Activated CD8-positive, alpha-beta T cell treated with anti-CD3 and anti-CD28 coated beads for 36 hours (primary cell): Measurements from ENCODE around the gene TMEM53. TPM values are rescaled to one million over a fixed set of nuclear protein-coding genes. Genes with fewer than 3 reads are reported as not detected.
A peak's percentile ranks its signal among the peaks of the same experiment; 100 is the strongest.

Experiments used
- ATAC-seq: fragments of 200-7000 bp; cut with Tn5 transposase; one replicate; pipeline ENCODE4 v1.10.0; 2021; ENCODE audit warnings: mild to moderate bottlenecking, moderate library complexity
- CTCF ChIA-PET: fragments of 350-600 bp; sonication (Branson Sonifier 250); formaldehyde crosslinking; loops from one replicate; lab custom pipeline; 2021; ENCODE audit warnings: antibody characterized with exemption; lab: Charles Lee
- POLR2A ChIA-PET: fragments of 350-600 bp; sonication (Branson Sonifier 250); formaldehyde crosslinking; loops from one replicate; lab custom pipeline; 2021; ENCODE audit warnings: antibody characterized with exemption; lab: Charles Lee
- DNase-seq: peaks from one replicate; pipeline ENCODE4 v3.0.0-alpha.2; 2020
- H3K27ac Mint-ChIP-seq: one replicate; pipeline ENCODE4 v1.8.0; 2021; ENCODE audit warnings: mild to moderate bottlenecking, mixed read lengths
- H3K27me3 Mint-ChIP-seq: one replicate; pipeline ENCODE4 v1.8.0; 2021; ENCODE audit warnings: mixed read lengths
- H3K36me3 Mint-ChIP-seq: one replicate; pipeline ENCODE4 v1.8.0; 2021; ENCODE audit warnings: low read depth, mixed read lengths
- H3K4me1 Mint-ChIP-seq: one replicate; pipeline ENCODE4 v1.8.0; 2021; ENCODE audit warnings: low read depth, mixed read lengths
- H3K4me3 Mint-ChIP-seq: one replicate; pipeline ENCODE4 v1.8.0; 2021; ENCODE audit warnings: mild to moderate bottlenecking, moderate library complexity, mixed read lengths
- H3K9me3 Mint-ChIP-seq: one replicate; pipeline ENCODE4 v1.8.0; 2021; ENCODE audit warnings: mixed read lengths
- CTCF ChIP-seq: fragments of 200-600 bp; IDR thresholded peaks from one replicate; pipeline ENCODE4 v1.8.0; 2022; ENCODE audit warnings: antibody characterized with exemption, mild to moderate bottlenecking
- intact Hi-C: fragments of 100-400 bp; cut with micrococcal nuclease; formaldehyde crosslinking; loops from one replicate; pipeline ENCODE4 v1.10.0; 2022
- total RNA-seq, 2 experiments: library from RNA; stranded (reverse); gene quantifications; one replicate each; pipeline ENCODE4 v1.2.3, GENCODE V29; 2021

TMEM53 gene
- total RNA-seq, 2 experiments from 2014 or later = 2.3 to 3.5 TPM

- ATAC-seq (no peak), DNase-seq (no peak)
- no peaks in the 10 kb centered on the region for H3K27me3 Mint-ChIP-seq
- H3K27ac Mint-ChIP-seq = no peak overlapping the region
- H3K4me1 Mint-ChIP-seq = peaks cover 39% of the 10 kb centered on the region
- no peak overlapping the region for H3K4me3 Mint-ChIP-seq
- H3K36me3 Mint-ChIP-seq = peaks cover 38% of the 10 kb centered on the region
- no peaks in the 10 kb centered on the region for H3K9me3 Mint-ChIP-seq
- ChIA-PET CTCF (interaction anchor here (1.6 to 16.6 kb wide), 2 partner anchors 16 to 63 kb away, joined by 3 to 156 read pairs; no protein-coding TSS in a partner anchor), POLR2A (interaction anchor here (0.8 to 4.3 kb wide), 5 partner anchors 10 to 95 kb away, joined by 3 to 22 read pairs (median 3); no protein-coding TSS in a partner anchor)
- TF ChIP-seq CTCF = no peak
- intact Hi-C loops = no loop called here
Observed at GRCh38 chr1:44635439-44635838, 38.8 kb downstream of the TMEM53 start.

- no peak for DNase-seq
- ChIA-PET POLR2A (interaction anchor here (0.8 to 4.3 kb wide), 6 partner anchors 10 to 96 kb away, joined by 3 to 22 read pairs (median 6); no protein-coding TSS in a partner anchor), CTCF (interaction anchor here (1.2 to 16.6 kb wide), 3 partner anchors 17 to 62 kb away, joined by 3 to 156 read pairs (median 3); no protein-coding TSS in a partner anchor)
- Mint-ChIP-seq H3K9me3 (no peaks in the 10 kb centered on the region), H3K36me3 (peaks cover 38% of the 10 kb centered on the region), H3K4me3 (no peak overlapping the region), H3K27me3 (no peaks in the 10 kb centered on the region), H3K27ac (peak overlapping the region; percentile 95), H3K4me1 (peaks cover 39% of the 10 kb centered on the region)
- ATAC-seq = no peak
- TF ChIP-seq CTCF = no peak
- intact Hi-C loops = no loop called here
Observed at GRCh38 chr1:44634606-44635189, 39.6 kb downstream of the TMEM53 start.

GRCh38 chr1:44632598-44632997 lies 41.7 kb downstream of the TMEM53 start:
- Mint-ChIP-seq H3K27me3 (no peaks in the 10 kb centered on the region), H3K4me1 (peaks cover 38% of the 10 kb centered on the region), H3K9me3 (no peaks in the 10 kb centered on the region), H3K36me3 (peaks cover 38% of the 10 kb centered on the region), H3K4me3 (peak overlapping the region; percentile 88), H3K27ac (peak overlapping the region; percentile 95)
- DNase-seq (peak; percentile 25), ATAC-seq (no peak)
- ChIA-PET CTCF (interaction anchor here (0.6 to 16.6 kb wide), 4 partner anchors 12 to 167 kb away, joined by 3 to 156 read pairs (median 4); partner anchors contain the start of genes ARMH1, PLK3 and TMEM53), POLR2A (interaction anchor here (0.6 to 6.4 kb wide), 21 partner anchors 8 to 951 kb away, joined by 3 to 71 read pairs (median 4); partner anchors contain the start of genes ARMH1, DMAP1, RNU5D-1 and TMEM53)
- intact Hi-C loops = no loop called here
- TF ChIP-seq CTCF = no peak

- H3K4me1 Mint-ChIP-seq = peaks cover 38% of the 10 kb centered on the region
- no peak for TF ChIP-seq CTCF
- CTCF ChIA-PET = interaction anchor here (0.6 to 16.6 kb wide), 2 partner anchors 11 to 19 kb away, joined by 3 to 156 read pairs; no protein-coding TSS in a partner anchor
- ATAC-seq (peak; percentile 84), DNase-seq (peak; percentile 96)
- peak overlapping the region; percentile 97 for H3K27ac Mint-ChIP-seq
- POLR2A ChIA-PET = interaction anchor here (0.6 to 6.4 kb wide), 30 partner anchors 7 to 951 kb away, joined by 3 to 71 read pairs (median 4); partner anchors contain the start of genes ARMH1, BTBD19, DMAP1 and RNU5D-1
- peaks cover 35% of the 10 kb centered on the region for H3K36me3 Mint-ChIP-seq
- no peaks in the 10 kb centered on the region for H3K27me3 Mint-ChIP-seq
- intact Hi-C loops = no loop called here
- no peaks in the 10 kb centered on the region for H3K9me3 Mint-ChIP-seq
- peak overlapping the region; percentile 88 for H3K4me3 Mint-ChIP-seq
Observed at GRCh38 chr1:44631647-44632539, 42.4 kb downstream of the TMEM53 start.
